Lung microvascular endothelial cell (primary cell): ENCODE data around the gene IL3. TPM values are rescaled to one million over a fixed set of nuclear protein-coding genes. Genes with fewer than 3 reads are reported as not detected.
"Not testable (repeated sequence)": the region's sequence is repeated elsewhere in the genome, so short reads cannot be mapped to it uniquely, and the experiment has no call there.

ENCODE experiments used
- DNase-seq, 2 donors: peaks; one replicate each; pipeline versions ENCODE4 v3.0.0 to v3.0.0-alpha.2; 2010; ENCODE audit warnings: low read depth in 2 of 2
- total RNA-seq: library from RNA; depleted of rRNA; stranded (reverse); fragments of >200 nt; gene quantifications from 2 replicates; pipeline ENCODE4 v1.2.1, GENCODE V29; 2014

The IL3 gene
- total RNA-seq, 1 donor from 2014 or later, result not detected

DNA sequence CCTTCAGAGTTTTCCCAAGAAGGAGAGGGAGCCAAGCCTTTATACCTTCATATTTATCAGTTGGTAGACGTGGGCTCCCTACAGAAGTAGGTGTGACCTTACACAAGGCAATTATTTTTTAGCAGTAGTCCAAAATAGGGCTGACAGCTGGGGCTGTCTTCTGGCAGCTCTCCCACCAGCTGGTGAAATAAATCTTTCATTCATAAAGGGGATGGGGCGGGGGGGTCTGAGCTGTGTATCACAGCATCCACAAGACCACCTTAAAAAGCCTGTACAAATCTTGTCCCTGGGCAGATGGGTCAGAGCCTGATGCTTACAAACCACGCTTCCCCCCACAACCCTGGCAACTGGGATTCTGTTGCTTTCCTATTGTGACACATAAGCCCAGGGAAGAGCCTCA, 32.8 kb downstream of the IL3 start:
- DNase-seq, result no peak

DNA sequence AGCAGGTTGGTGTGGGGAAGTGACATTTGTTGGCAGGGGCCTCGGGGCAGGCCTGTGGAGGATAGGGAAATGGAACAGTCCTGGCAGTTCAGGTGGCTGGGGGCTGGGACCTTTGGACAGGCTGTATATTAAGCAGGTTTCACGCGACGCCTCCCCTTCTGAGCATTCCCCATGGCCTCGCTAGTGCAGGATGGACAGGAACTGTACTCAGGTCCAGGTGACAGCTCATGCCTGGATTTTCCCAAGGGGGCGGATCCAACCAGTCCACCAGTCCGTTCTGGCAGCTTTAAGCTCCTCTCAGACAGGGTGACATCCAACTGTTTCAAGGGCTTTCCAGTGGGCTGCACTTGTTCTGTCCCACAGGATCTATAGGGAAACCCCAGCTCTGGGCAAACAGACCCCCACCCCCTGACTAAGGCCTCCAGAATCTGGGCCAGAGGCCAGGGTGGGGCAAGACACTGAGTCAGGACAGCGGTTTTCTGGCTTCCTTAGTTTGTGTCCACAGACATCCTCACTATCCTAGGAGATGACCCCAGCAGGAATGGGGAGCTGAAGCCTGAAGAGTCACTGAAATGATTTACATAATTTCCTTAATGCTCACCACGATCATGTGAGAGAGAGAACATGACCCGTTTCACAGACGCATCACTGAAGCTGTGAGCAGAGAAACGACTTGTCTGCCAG, 34.1 kb downstream of the IL3 start:
- peak; percentile 67 to 93 for DNase-seq

DNA sequence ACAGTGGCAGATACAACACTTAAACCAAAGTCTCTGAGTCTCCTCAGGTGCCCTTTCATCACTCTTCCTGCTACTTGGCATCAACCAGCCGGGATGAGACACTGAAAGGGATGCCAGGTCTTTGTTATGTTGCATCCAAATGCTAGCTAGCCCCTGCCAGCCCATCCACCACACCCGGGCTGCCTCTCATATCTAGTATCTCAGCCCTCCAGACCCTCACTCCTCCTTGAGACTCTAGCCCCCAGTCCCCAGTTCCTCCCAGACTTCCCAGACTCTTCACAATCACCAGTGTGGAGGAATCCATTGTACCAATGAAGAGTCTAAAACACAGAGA, 34.6 kb downstream of the IL3 start:
- DNase-seq, result no peak

DNA sequence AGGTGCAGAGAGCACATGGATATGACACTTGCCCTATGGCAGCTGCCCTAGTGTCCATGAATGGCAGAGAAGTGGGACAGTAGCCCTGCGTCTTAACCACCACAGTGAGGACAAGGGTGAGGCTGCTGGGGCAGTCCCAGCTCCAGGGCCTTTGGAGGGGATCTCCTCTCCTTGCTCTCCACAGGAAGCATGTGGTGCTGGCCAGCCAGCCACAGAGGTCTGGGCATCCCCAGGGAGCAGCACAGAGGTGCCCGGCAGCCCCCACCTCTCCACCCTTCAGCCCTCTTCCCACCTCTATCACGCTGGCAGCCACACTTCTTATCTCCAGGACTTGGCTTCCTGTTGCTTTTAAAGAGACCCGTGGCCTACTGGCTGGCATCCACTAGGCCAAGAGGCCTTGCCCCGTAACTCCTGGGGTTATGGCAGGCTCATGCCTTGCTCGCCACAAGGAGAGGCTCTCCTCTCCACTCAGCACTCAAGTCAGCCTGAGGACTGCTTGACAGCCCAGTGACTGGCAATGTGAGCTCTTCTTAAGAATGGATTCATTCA, 35.0 kb downstream of the IL3 start:
- DNase-seq, result peak in 1 of 2 donors; percentile 34

DNA sequence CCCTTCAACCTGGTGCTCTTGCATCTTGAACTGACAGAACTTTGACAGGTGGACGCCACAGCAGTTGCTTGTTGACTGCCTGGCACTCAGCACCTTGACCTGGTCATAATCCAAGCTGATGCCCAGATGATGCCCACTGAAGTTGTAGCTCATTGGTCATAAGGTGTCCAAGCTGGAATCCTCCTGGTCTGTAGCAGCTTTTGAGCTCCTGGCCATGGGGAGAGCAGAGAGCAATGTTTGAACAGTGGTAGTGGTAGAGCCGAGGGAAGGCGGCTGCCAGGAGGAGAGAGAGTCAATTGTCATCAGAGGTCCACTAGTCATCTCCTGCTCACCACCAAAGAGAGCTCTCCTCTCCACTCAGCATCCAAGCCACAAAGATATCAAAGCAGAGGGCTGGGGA, 36.4 kb downstream of the IL3 start:
- DNase-seq, result no peak

DNA sequence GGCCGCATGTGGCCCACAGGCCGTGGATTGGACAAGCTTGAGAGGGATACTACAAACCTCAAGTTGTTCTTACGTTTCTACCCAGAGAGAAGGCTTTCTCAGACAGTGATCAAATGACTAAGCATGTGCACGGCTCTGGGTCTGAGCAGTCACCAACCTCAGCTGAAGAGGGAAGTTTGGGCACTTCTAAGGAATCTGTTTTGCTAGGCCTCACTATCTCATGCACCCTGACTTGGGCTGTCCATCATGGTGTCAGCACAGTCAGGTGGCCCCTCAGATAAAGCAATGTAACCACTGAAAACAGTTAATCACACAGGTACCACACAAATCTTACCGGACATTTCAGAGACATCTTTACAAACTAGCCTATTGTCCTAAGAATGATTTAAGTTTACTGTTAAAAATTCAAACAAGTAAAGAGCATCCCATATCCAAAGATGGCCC, 37.7 kb downstream of the IL3 start:
- DNase-seq, result no peak

DNA sequence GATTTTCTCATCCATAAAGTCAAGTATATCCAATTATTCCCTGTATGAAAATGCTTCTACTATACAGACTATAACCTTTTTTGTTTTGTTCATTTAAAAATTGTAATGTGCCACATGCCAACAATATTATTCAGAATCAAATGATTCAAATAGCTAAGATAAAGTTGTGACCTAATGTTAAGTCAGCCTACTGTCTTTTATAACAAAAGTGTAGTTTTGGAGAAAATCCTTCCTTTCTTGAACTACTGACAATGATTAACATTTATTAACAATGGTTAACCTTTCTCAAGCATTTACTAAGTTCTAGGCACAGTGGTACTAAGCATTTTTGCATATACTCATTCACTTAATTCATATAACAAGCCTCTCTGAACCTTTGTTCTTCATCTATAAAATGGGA, 38.2 kb downstream of the IL3 start:
- DNase-seq, result no peak

DNA sequence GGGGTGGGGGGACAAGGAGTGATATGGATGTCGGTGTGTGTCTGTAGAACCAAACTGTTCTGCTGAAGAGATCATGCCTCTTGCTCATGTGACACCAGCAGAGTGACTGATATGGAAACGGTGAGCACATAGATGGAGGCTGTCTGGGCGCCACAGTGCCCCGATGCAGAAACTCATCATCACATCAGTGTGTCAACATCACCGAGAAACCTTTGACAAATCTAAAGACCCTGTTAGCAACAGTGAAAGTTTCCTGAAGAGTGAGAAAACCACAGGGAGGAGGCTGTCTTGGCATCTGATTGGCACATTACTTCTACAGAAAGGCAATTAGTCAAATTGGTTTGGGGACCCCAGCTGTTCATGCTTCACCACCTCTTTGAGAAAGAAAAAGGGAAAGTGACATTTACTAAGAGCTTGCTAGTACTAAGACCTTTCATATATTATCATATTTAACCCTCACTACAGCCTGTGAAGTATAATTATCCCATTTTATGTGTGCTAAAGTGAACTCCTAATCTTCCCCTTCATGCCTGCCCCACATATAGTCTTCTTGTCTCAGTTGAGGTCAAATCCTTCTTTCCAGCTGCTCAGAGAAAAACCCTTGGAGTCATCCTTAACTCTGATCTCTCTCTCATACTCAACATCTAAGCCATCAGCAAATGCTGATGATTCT, 38.8 kb downstream of the IL3 start:
- no peak for DNase-seq

DNA sequence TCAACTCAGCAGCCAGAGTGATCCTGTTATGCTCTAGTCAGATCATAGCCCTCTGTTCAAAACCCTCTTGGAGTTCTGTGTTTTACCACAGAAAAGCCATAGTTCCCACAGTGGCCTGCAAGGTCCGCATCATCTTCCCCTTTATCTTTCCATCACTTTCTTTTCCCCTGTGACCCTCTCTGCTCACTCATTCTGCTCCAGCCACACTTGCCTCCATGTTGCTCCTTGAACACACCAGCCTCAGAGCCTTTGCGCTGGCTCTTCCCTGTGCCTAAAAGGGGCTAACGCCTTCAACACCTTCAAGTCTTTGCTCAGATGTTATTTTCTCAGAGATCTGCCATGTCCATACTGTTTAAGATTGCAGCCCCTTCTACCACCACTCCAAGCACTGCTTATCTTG, 39.5 kb downstream of the IL3 start:
- no peak for DNase-seq

DNA sequence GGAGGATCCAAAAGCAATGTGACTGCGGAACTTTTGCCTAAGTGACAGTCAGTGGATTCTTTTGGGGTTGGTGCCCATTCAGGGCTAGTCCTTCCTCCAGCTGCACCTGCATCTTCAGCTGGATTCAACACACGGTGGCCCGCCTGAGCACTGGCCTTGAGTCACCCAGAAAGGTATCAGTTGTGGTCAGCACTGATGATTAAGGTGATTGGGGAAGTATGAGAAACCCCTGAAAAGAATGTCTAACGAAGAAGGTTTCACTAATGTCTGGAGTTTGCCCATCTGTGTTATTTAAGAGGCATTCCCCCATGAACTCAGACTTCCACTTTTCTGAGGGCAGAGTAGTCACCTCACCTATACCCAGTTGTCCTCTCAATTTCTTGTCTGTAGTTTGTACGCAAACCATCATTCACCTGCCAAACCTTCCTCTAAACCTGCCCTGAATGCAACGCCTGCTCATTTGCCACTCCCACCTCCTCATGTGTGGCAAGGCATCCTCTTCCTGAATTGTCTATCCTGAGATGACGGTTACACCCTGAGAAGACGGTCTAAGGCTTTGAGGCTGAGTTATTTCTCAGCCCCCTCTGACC, 40.3 kb downstream of the IL3 start:
- DNase-seq, result no peak

DNA sequence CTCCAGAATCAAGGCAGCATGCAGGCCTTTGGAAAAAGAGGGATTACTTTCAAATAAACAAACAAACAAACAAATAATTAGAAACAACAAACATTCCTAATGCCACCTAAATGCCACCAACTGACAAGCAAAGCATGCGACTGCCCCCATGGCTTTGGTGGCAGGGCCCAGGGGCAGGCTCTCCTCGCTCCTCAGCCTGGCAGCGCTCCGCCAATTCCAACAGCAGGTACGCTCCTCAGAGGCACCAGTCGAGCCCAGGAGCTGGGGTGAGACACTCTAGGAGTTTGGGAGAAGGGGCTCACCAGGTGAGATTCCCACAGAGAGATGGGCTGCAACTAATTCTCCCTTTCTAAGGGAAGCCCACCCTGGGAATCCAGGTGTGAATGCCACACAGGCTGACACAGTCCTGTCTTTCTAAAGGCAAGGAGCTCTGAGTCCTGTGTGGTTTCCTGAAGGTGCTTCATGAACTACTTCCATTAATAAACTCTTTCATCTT, 41.0 kb downstream of the IL3 start:
- DNase-seq, result no peak

DNA sequence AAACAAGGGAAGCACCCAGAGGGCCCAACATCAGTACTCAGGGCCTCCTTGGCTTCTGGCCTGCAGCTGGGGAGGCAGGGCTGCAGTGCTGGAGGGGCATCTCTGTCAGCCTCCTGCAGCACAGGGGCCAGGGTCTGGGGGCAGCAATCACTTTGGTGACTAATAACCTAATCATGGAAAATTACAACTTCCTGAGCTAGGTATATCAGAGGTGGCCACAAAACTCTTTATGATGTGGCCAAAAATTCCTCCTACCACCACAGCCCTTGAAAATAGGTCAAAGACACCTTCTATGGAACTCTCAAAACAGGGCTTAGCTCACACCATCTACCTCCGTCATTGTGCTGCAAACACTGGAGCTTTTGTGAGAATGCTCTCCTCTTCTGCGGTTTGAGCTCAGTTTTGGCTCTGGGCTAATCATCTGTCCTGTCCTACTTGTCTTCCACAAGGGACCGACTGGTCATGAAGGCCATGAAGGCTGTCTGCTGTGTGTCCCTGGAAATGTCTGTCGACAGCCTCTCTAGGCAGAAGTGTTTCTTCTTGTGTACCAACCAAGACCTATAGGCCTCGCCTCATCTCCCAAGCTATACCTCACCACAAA, 41.7 kb downstream of the IL3 start:
- DNase-seq, result no peak

DNA sequence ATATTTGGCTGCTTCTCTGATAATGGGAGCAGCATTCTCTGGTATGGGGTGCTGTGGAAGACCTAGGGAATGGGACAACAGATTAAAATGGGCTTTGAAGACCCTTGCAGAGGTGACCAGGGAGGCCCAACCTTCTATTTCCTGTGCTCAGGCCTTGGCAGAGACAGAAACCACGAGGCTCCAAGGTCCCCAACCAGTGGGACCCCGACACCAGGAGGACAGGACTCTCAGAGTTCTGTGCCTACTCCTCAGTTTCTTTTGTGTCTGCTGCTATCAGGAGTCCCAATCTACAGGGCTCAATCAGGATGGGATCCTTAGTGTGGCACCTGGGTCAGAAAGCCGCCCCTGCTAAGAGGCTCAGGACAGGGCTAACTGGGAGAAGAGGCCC, 42.5 kb downstream of the IL3 start:
- no peak for DNase-seq

DNA sequence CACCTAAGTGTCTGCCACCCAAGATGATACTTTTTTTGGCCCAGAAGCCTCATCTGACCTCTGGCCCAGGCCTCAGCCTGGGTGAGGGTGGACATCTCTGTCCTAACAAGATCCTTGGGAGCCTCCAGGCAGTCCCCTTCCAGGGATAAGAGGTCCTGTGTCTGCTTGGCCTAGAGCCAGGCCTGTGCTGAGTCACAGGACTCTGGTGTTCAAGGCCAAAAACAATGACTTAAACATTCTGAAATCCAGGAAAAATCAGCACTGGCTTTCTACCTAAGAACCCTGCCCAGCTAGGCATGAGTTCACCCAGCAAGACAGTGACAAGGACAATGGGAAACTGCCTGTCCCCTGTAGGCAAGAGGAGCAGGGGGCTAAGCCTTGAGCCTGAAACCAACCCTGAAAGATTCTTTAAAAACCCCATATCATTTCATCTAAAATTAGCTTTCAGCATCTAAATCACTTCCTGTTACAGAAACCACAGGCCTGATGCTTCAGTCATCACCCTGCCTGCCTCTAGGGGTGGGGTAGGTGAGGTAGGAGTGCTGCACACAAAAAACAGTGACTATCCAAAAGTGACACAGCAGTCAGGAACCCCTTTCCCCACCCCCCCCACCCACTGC, 43.0 kb downstream of the IL3 start:
- peak; percentile 68 to 96 for DNase-seq

DNA sequence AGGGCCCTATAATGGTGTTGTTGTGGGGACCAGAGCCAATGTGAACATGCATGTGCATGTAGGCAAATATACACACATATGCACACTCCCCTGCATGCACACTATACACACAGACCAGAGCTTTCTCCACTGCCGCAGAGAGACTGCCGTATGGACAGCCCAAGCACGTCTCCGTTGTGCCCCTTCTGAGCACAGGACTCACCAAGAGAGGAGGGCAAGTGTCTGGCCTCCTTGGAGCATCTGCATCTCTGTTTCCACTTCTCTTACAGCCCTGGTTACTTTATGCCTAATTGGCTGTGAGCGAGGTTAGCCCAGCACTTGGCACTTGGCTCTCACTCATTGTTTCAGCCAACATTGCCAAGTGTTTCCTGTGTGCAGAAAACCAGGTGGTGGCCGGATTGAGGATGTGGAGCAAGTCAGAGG, 43.5 kb downstream of the IL3 start:
- peak in 1 of 2 donors; percentile 31 for DNase-seq

DNA sequence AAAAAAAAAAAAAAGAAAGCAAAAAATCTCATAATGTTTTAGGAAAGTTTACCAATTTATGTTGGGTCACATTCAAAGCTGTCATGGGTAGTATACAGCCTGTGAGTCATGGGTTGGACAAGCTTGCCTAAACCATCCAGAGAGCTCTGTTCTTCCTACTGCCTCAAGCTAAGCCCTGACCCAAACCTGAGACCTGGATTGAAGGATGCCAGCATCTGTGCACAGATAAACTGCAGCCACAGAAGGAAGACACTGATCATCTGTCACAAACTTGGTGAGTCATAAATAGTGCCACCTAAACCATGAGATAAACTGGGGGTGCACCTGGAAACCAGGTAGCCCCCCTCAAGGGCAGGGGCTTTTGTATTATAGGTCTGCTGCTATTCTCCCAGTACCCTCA, 44.1 kb downstream of the IL3 start:
- DNase-seq, result no peak

DNA sequence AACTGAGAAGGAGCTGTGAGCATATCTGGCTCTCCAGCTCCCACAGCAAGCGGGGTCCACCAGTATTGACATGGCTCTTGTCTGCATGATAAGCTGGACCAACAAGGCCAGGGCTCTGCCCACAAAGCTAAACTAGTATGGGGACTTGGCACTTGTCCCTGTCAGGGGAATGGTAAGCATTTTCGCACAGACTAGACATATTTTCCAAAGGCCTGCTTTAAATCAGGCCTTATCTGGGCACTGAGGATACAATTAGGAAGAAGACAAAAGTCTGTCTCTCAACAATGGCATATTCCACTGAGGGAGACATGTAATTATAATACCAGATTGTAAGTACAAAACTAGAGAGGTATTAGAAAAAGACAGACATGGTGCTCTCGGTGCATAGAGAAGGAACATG, 45.2 kb downstream of the IL3 start:
- no peak for DNase-seq

DNA sequence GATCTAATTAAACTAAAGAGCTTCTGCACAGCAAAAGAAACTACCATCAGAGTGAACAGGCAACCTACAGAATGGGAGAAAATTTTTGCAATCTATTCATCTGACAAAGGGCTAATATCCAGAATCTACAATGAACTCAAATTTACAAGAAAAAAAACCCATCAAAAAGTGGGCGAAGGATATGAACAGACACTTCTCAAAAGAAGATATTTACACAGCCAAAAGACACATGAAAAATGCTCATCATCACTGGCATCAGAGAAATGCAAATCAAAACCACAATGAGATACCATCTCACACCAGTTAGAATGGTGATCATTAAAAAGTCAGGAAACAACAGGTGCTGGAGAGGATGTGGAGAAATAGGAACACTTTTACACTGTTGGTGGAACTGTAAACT, 48.0 kb downstream of the IL3 start:
- not testable (repeated sequence) for DNase-seq

DNA sequence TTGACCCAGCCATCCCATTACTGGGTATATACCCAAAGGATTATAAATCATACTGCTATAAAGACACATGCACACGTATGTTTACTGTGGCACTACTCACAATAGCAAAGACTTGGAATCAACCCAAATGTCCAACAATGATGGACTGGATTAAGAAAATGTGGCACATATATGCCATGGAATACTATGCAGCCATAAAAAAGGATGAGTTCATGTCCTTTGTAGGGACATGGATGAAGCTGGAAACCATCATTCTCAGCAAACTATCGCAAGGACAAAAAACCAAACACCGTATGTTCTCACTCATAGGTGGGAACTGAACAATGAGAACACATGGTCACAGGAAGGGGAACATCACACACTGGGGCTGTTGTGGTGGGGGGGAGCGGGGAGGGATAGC, 48.5 kb downstream of the IL3 start:
- DNase-seq, result not testable (repeated sequence)

DNA sequence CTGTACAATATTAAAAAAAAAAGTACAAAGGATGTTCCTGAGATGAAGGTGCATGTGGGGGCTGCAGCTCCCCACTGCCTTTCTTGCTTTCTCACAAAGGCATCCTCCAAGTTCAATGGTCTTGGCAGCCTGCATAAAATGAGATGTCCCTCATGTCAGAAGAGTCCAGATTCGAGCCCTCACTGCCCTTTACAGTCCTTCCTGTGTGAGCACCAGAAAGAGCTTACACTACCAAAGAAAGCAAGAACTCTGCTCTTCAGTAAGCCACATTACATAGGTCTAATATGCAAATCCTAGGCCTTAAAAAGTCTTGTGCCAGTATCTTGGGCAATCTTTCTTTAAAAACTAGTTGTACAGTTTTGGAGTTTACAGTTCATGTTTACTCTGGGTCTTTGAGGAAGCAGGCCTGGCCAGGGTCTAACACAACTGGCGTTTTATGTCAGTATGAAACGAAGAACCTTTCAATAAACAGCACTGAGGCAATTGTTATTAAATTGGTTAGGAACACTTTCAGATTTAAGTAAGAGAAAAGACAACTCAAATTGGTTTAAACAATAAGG, 49.1 kb downstream of the IL3 start:
- no peak for DNase-seq

DNA sequence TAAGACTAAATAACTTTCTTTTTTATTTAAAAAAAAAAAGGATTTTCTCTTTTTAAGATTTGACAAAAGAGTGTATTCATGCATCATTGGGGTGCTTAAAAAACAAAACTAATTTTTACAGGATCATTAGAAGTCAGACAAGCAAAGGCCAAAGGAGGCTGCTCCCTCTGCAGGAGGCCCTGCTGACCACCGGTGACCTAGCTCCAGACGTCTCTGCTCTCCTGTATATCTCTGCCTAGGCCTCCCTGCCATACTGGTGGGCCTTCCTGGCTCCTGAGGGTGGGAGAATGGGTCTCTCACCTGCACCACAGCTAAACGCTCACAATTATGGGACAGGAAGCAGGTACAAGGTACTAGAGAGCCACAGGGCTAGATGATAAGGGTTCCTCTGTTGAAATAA, 49.7 kb downstream of the IL3 start:
- no peak for DNase-seq

DNA sequence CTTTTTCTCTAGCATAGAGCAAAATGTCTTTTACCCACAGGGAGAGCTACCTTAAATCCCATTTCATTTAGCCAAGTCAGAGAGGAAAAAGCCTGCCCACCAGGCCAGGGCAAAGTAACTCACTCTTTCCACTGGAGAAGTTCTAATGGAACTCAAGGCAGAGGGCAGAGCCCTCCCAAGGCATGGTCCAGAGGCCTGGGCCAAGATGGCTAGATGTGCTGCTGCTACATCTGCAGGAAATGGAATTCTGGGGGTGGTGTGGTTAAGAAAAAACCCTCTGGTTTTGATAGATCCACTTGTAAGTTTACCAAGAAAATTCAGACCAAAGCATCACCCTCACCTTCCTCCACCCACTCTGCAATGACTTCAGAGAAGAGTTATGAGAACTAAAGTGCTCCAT, 50.5 kb downstream of the IL3 start:
- DNase-seq, result no peak
